Erythroblast (primary cell): ENCODE data around the gene JMJD8.

Source experiments
- DNase-seq, 2 experiments: peaks; one replicate each; lab custom pipeline; 2025; lab: John Stamatoyannopoulos, UW
- GATA1 ChIP-seq: IDR thresholded peaks from 2 replicates; pipeline ENCODE4 v1.6.1; 2011; ENCODE audit warnings: low read depth, mild to moderate bottlenecking, control low read depth, low read length, moderate library complexity
- POLR2A ChIP-seq: IDR thresholded peaks from 2 replicates; pipeline ENCODE4 v1.6.1; 2011; ENCODE audit warnings: mild to moderate bottlenecking, low read length

Gene JMJD8

GRCh38 chr16:648781-649589 is 35.1 kb downstream of the JMJD8 start, which contains the start of gene WDR90:
Gene WDR90 (plus strand): TSS chr16:649365. CDS start chr16:649417, 52 bp downstream.
- DNase-seq: peak; percentile 95 to 96
- peak; percentile 70 for TF ChIP-seq POLR2A
- TF ChIP-seq GATA1: no peak

- TF ChIP-seq POLR2A (no peak), GATA1 (no peak)
- DNase-seq: peak; percentile 59 to 61
Measured at GRCh38 chr16:648071-648780, 35.9 kb downstream of the JMJD8 start.

DNA sequence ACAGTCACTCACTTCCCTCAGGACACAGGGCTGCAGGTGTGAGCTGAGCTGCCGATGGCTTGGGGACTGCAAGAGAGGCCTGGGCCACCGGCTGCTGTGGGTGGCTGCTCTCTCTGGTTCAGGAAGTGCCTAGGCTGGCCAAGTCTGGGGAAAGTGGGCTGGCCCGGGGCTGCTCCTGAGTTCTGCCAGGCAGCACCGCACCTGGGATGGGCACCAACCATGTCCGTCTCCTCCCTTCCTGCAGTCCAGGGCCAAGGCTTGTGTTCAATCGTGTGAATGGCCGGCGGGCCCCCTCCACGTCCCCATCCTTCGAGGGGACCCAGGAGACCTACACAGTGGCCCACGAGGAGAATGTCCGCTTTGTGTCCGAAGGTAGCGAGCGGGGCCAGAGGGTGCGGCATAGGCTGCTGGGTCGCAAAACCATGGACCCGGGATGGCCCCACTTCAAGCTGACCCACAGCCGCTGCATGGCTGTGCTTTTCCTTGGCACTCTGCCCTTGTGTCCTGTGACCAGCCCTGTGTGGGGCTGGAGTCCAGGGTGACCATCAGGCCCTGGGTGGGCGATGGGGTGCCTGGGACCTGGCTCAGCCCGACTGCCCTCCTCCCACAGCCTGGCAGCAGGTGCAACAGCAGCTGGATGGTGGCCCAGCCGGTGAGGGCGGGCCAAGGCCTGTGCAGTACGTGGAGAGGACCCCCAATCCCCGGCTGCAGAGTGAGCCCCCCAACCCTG is 36.8 kb downstream of the JMJD8 start:
- DNase-seq: no peak
- TF ChIP-seq POLR2A (no peak), GATA1 (no peak)

DNA sequence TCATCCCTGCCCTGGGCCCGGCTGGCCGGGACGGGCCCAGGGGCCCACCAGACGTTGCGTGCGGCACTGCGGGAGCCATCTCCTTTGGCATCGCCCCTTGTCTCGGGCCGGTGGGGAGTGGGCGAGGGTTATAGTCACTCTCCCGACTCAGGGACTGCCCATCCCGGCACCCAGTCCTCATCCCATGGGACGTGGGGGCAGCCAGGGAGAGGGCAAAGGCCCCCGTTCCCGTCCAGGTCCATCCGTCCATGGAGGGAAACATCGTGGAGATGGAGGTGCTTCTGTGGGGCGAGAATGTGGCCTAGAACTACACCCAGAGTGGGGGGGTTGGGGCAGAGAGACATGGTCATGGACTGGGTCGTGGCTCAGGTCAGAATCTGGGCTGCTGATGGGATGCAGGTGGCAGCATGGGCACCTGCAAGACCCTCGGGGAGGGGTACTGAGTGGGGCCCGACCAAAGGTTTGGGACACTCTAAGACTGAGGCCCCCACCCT is 37.4 kb downstream of the JMJD8 start:
- no peak for DNase-seq
- TF ChIP-seq GATA1 (no peak), POLR2A (no peak)

DNA sequence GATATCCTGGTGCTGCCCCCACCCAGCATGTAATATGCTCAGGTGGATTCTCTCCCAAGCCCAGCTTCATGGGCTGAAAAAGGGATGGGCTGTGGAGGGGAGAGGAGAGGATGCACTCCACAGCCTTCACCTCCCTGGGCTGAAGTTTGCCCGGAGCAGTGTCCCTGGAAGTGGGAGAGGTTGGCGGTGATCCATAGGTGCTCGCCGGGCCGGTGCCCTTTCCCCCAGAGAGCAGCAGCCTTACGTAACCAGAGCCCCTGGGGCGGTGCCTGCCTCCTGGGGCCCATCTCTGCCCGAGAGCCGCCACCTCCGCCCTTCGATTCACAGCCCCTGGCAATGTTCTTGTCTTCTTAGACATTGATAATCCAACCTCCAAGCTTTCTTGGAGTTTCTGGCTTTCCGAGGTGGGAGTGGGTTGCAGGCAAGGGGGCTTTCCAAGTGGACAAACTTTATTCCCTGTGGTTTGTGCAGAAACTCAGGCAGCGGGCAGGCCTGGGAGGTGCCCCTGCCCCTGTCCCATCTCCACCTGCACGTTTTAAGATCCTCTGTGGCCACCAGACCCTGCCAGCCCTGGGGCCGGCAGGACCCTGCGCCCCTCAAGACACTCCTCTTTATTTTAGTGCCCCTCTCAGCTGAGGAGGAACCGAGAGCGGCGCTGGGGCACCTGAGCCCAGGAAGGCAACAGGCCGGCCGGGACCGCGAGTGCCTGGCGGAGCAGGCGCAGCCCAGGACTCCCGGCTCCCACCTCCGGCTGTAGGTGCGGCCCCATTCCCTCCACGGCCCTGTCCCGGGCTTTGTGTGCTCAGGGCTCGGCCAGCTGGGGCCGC is 38.1 kb downstream of the JMJD8 start:
- TF ChIP-seq POLR2A (no peak), GATA1 (no peak)
- DNase-seq: no peak

DNA sequence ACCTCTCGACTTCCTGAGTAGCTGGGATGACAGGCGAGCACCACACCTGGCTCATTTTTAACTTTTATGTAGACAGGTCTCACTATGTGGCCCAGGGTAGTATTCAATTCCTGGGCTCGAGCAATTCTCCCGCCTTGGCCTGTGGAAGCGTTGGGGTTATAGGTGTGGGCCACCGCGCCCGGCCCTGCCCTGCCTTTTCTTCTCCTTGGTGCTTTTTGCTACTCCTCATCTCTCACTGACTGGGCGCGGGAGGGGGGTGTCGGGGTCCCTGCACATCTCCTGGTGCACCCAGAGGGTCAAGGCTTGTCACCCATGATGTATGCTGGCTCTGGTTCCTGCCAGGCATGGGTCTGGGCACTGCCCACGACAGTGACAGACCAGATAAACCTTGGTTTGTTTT is 39.6 kb downstream of the JMJD8 start:
- no peak for DNase-seq
- TF ChIP-seq GATA1 (no peak), POLR2A (no peak)

DNA sequence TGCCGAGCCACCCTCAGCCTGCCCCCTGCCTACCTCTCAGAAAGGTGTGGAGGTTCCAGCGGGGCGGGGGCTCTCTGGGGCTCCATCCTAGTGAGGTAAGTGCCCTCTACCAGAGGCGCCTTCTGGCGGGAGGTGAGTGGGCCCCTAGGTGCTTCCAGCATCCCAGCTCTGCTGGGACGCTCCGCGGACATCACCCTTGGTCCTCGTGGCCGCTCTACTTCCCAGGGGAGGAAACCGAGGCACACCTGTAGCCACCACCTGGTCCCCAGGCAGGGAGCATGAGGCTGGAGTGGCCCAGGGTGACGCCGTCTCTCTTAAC is 41.1 kb downstream of the JMJD8 start:
- DNase-seq: no peak
- no peak for TF ChIP-seq POLR2A
- no peak for TF ChIP-seq GATA1

- DNase-seq: peak; percentile 65 to 74
- no peak for TF ChIP-seq POLR2A
- TF ChIP-seq GATA1: no peak
Measured at GRCh38 chr16:642189-643049, 41.7 kb downstream of the JMJD8 start.

GRCh38 chr16:641326-642188 is 42.6 kb downstream of the JMJD8 start, which contains the start of gene MCRIP2:
Gene MCRIP2 (plus strand): TSS chr16:641828. CDS start chr16:641992, 164 bp downstream.
- no peak for TF ChIP-seq GATA1
- peak; percentile 64 for TF ChIP-seq POLR2A
- peak; percentile 87 to 88 for DNase-seq

- DNase-seq: no peak
Measured at GRCh38 chr16:640614-641013, 43.5 kb downstream of the JMJD8 start.

GRCh38 chr16:638836-639235 is 45.3 kb downstream of the JMJD8 start:
- DNase-seq: no peak
- no peak for TF ChIP-seq POLR2A
- no peak for TF ChIP-seq GATA1

More at GRCh38 chr16:640614-641013, 43.5 kb downstream of the JMJD8 start:
- TF ChIP-seq POLR2A (no peak), GATA1 (no peak)

DNA sequence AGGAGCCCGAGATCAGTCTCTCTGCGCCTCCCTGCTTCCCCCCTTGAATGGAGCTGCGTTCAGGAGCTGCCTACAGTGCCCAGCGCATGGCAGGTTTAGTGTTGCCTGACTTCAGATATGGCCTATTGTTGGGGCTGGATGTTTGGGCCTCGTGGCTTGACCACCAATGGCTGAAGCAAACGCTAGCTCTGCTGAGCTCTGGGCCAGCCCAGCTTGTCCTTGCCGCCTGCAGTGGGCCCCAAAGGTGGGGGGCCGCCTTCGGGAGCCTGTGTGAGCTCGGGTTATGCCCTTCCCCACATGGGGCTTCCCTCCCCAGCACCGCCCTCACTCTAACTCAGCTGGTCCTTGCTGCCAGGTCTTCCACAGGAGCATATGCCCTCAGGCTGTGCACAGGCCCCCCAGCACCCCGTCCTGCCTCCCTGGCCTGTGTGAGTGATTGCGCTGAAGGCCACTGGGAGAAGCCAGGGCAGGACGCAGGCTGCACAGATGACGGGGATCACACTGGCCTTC is 46.0 kb downstream of the JMJD8 start:
- no peak for DNase-seq

More for the DNA sequence above, 46.0 kb downstream of the JMJD8 start:
- TF ChIP-seq POLR2A: no peak
- TF ChIP-seq GATA1: no peak
